Retina (tissue), 1 donor: ENCODE measurements around the gene COPS9.

Experiments
- DNase-seq: peaks from one replicate; pipeline ENCODE4 v3.0.0-alpha.2; 2016

The COPS9 gene

GRCh38 chr2:240136013-240136670 lies at the start of gene COPS9:
Gene COPS9 (minus strand): TSS chr2:240136305. CDS start chr2:240136284, 21 bp downstream.
- peak; percentile 97 for DNase-seq

GRCh38 chr2:240184656-240185055 lies 48.6 kb upstream of the COPS9 start:
- DNase-seq, result no peak

GRCh38 chr2:240183875-240184590 lies 47.9 kb upstream of the COPS9 start:
- DNase-seq, result no peak

GRCh38 chr2:240183006-240183874 lies 47.1 kb upstream of the COPS9 start:
- no peak for DNase-seq

GRCh38 chr2:240182476-240182875 lies 46.4 kb upstream of the COPS9 start:
- no peak for DNase-seq

GRCh38 chr2:240182001-240182400 lies 45.9 kb upstream of the COPS9 start:
- DNase-seq, result no peak

GRCh38 chr2:240179941-240180666 lies 44.0 kb upstream of the COPS9 start:
- no peak for DNase-seq

GRCh38 chr2:240179186-240179815 lies 43.2 kb upstream of the COPS9 start:
- no peak for DNase-seq

GRCh38 chr2:240178564-240178963 lies 42.5 kb upstream of the COPS9 start:
- no peak for DNase-seq

- no peak for DNase-seq
Measured at GRCh38 chr2:240174496-240174895, 38.4 kb upstream of the COPS9 start.

GRCh38 chr2:240172071-240172895 lies 36.2 kb upstream of the COPS9 start:
- DNase-seq, result no peak

GRCh38 chr2:240170883-240171282 lies 34.8 kb upstream of the COPS9 start:
- no peak for DNase-seq

GRCh38 chr2:240170354-240170735 lies 34.2 kb upstream of the COPS9 start:
- DNase-seq, result no peak

- no peak for DNase-seq
Measured at GRCh38 chr2:240169486-240170353, 33.6 kb upstream of the COPS9 start.

GRCh38 chr2:240168546-240169361 lies 32.6 kb upstream of the COPS9 start:
- no peak for DNase-seq

- no peak for DNase-seq
Measured at GRCh38 chr2:240168041-240168440, 31.9 kb upstream of the COPS9 start.

GRCh38 chr2:240167588-240167880 lies 31.4 kb upstream of the COPS9 start:
- DNase-seq, result no peak

- DNase-seq, result no peak
Measured at GRCh38 chr2:240166761-240167587, 30.9 kb upstream of the COPS9 start.

- DNase-seq, result no peak
Measured at GRCh38 chr2:240166191-240166590, 30.1 kb upstream of the COPS9 start.
